HL-60 (cell line): ENCODE results near the gene CHMP5.

Experiments used
- GABPA ChIP-seq: IDR thresholded peaks from 2 replicates; pipeline ENCODE4 v1.6.1; 2012; ENCODE audit warnings: low read depth
- POLR2AphosphoS5 ChIP-seq: IDR thresholded peaks from 2 replicates; pipeline ENCODE4 v1.6.1; 2012; ENCODE audit warnings: low read depth
- REST ChIP-seq: IDR thresholded peaks from 2 replicates; pipeline ENCODE4 v1.6.1; 2012; ENCODE audit warnings: low read depth; ENCODE audit not compliant: insufficient replicate concordance
- SPI1 ChIP-seq: IDR thresholded peaks from 2 replicates; pipeline ENCODE4 v1.6.1; 2012; ENCODE audit warnings: low read depth, mild to moderate bottlenecking, borderline replicate concordance
- TF ChIP-seq, protein P1 (sequence below): IDR thresholded peaks from one replicate; pipeline ENCODE4 v1.5.1; 2011; ENCODE audit warnings: low read length, control low read depth, inconsistent platforms; ENCODE audit not compliant: insufficient read depth

DNA sequence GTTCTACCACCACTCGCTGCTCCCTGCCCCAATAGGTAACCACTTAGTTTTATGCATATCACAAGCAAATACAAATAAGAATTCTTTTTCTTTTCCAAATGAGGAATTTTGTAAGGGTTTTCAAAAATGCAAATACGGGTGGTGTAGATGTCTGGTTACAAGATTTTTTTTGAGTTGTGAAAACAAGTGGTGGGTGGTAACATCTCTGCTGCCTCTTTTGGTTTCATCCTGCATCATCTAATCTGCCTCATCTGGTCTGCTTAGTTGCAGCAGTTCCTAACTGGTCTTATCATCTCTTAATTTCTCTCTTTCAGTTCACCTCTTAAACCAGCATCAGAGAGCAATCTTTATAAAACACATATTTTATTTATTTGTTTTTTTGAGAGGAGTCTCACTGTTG, 30.7 kb downstream of the CHMP5 start:
- TF ChIP-seq, protein P1, sequence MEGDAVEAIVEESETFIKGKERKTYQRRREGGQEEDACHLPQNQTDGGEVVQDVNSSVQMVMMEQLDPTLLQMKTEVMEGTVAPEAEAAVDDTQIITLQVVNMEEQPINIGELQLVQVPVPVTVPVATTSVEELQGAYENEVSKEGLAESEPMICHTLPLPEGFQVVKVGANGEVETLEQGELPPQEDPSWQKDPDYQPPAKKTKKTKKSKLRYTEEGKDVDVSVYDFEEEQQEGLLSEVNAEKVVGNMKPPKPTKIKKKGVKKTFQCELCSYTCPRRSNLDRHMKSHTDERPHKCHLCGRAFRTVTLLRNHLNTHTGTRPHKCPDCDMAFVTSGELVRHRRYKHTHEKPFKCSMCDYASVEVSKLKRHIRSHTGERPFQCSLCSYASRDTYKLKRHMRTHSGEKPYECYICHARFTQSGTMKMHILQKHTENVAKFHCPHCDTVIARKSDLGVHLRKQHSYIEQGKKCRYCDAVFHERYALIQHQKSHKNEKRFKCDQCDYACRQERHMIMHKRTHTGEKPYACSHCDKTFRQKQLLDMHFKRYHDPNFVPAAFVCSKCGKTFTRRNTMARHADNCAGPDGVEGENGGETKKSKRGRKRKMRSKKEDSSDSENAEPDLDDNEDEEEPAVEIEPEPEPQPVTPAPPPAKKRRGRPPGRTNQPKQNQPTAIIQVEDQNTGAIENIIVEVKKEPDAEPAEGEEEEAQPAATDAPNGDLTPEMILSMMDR = no peak
- TF ChIP-seq POLR2AphosphoS5 (no peak), SPI1 (no peak), GABPA (no peak), REST (no peak)
